CD4-positive, alpha-beta T cell treated with Interferon gamma for 1 hour (primary cell): Measurements from ENCODE around the gene NETO2.
"Not testable (repeated sequence)": the region's sequence is repeated elsewhere in the genome, so short reads cannot be mapped to it uniquely, and the experiment has no call there.

Experiments
- DNase-seq: peaks from one replicate; pipeline ENCODE4 v3.0.0-alpha.2; 2020

NETO2 gene, protein sequence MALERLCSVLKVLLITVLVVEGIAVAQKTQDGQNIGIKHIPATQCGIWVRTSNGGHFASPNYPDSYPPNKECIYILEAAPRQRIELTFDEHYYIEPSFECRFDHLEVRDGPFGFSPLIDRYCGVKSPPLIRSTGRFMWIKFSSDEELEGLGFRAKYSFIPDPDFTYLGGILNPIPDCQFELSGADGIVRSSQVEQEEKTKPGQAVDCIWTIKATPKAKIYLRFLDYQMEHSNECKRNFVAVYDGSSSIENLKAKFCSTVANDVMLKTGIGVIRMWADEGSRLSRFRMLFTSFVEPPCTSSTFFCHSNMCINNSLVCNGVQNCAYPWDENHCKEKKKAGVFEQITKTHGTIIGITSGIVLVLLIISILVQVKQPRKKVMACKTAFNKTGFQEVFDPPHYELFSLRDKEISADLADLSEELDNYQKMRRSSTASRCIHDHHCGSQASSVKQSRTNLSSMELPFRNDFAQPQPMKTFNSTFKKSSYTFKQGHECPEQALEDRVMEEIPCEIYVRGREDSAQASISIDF

GRCh38 chr16:47143677-47144558 lies at the start of gene NETO2:
TSS of gene NETO2 (minus strand) at chr16:47143945. CDS start at chr16:47143612, 333 bp downstream.
- DNase-seq, result peak; percentile 49

- DNase-seq, result no peak
These were observed 38.6 kb upstream of the NETO2 start for GRCh38 chr16:47182318-47182717.

GRCh38 chr16:47181066-47181465 lies 37.3 kb upstream of the NETO2 start:
- not testable (repeated sequence) for DNase-seq

- DNase-seq, result no peak
These were observed 36.3 kb upstream of the NETO2 start for GRCh38 chr16:47180073-47180472.

- no peak for DNase-seq
These were observed 31.4 kb upstream of the NETO2 start for GRCh38 chr16:47175152-47175551.

GRCh38 chr16:47162670-47163420 lies 19.1 kb upstream of the NETO2 start:
- DNase-seq, result no peak

DNA sequence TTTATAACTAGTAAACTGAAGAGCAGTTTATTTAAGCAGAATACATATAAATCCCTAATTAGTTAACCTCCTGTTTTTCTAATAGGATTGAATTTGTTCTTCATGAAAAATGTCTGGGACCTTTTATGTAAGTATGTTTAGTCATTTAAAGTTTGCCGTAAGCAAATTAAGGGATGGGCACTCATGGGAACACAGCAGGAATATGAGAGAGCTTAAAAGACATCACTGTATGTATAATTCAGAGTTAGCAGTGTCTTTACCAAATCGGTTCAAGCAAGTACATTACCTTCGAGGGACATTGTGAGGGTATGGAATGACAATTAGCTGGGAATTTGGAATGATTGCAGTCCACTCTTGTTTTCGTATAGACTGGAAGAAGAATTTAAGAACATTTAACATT lies 17.7 kb upstream of the NETO2 start:
- no peak for DNase-seq

- no peak for DNase-seq
These were observed 16.7 kb upstream of the NETO2 start for GRCh38 chr16:47160422-47160821.

- DNase-seq, result no peak
These were observed 15.2 kb upstream of the NETO2 start for GRCh38 chr16:47158992-47159391.

DNA sequence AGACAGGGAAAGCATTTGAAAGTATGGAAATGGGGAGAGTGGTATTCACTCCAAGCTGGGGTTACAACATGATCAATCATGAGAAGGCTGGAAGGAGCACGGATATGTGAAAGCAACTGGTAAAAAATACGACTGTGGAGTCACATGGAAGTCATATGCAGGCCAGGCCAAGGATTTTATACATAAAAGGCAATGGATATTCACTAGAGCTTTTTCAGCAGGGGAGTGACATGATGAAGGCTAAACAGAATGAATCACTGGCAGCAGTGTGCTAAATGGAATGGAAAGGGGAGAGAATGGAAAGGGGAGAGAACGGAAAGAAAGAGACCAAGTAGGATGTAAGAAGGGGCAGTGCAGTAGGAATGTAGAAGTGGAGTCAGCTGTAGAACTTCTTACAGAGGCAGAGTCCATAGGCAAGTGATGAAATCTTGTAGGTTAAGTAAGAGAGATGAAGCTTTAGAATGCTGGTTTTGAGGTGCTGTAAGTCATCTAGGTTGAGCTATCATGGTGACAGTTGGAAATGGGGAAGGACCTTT lies 13.0 kb upstream of the NETO2 start:
- no peak for DNase-seq

DNA sequence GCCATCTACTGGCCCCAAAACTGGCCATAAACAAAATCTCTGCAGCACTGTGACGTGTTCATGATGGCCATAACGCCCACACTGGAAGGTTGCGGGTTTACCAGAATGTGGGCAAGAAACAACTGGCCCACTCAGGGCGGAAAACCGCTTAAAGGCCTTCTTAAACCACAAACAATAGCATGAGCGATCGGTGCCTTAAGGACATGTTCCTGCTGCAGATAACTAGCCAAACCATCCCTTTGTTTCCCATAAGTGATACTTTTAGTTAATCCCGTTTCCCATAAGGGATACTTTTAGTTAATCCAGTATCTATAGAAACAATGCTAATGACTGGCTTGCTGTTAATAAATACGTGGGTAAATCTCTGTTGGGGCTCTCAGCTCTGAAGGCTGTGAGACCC lies 8.8 kb upstream of the NETO2 start:
- DNase-seq, result not testable (repeated sequence)

DNA sequence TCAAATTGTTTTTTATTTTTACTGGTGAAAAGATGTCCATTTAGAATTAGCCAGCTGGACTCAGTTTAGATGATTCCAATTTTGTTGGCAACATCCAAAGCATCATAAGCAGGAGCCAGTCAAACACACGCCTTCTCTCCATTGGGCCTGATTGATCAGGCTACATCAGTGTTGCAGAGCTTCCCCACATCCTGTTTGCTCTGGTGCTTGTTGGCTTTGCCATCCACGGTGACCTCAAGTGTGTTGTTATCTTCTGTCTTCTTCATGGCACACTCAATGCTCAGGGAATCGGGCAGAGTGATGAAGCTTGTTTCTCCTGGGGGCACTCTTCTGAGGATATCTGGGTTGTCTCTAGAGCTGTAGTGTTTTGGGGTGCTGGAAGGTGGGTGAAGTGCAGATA lies 6.3 kb upstream of the NETO2 start:
- no peak for DNase-seq

DNA sequence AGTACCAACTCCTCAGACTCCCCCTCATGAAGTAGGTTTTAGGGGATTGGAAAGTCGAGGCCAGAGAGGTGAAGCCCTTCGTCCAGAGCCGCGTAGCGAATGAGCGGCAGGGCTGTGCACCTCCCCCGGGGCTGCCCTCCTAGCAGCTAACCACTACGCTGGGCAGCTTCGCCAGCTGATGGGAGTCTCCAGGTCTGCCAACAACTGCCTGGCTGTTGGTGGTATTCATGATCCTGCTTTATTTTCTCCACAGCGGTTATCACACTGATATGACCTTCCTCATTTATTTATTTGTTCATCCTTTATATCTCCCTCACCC lies 773 bp upstream of the NETO2 start:
- DNase-seq, result no peak

DNA sequence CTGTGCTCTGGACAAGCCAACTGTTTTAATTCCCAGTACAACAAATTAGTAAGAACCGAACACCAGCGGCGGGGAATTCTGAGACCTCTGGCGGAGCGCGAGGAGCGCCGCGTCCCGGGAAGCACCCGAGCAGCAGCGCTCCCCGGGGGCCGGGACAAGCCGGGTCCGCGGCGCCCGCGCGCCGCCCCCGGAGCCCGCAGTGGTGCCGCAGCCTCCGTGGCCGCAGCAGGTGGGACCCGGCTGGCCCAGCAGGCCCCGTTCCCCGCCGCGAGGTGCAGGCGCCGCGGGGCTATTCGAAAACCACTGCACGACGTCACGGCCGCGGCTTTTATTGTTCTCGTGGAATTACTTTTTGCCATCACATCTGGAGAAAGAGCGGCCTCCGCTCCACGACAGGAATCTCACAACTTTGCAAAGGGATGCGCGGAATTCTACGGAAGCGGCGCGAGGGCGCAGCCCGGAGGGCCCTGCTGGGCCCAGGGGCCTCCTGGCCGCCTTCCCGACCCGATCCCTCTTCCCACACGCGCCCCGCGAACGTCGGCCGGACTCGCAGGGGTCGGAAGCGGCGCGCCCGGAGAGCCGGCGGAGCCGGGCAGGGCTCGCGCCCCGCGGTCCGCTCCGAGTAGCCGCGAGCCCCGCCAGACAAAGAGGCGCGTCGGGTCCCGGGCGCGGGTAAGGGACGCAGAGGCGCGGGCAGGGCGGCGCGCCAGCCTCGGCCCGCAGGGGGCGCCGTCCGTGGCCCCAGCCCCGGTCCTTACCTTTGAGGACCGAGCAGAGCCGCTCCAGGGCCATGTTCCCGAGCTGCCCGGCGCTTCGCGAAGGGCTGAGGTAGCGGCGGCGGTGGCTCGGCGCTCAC lies 696 bp downstream of the NETO2 start:
- DNase-seq, result peak; percentile 57

GRCh38 chr16:47142486-47142820 lies 1.3 kb downstream of the NETO2 start:
- no peak for DNase-seq

DNA sequence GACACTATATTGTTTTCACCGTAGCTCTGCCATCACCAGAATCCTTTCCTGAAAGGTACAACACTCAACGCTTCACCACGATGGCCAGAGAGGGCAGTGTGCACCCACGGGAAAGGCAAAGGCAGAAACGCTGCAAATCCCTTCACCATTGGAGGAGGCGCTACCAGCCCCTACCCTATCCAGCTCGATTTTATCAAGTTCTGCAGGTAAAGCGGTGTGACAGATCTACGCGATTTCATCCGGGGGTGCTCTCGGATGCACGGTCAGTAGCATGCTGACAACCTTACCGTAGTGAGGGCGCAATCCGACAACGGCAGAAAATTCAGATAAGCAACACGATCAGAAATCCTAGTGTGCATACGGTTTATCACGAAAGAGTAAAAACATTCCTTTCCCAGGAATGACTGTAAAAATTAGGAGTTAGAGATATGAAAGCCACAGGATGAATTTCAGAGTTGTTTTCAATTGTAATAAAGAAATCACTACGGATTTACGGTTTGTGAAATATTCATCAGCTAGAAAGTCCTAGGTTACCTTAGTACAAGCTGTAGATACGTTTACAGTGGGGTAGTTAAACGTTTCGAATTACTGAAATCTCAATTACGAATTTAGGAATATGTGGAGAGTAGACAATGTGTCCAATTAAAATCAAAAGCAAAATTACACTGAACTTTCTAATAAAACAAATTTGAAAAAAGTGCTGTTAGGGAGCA lies 1.8 kb downstream of the NETO2 start:
- DNase-seq, result peak; percentile 82

- no peak for DNase-seq
These were observed 3.1 kb downstream of the NETO2 start for GRCh38 chr16:47140686-47141085.

- no peak for DNase-seq
These were observed 4.1 kb downstream of the NETO2 start for GRCh38 chr16:47139561-47140185.

GRCh38 chr16:47137925-47138324 lies 5.8 kb downstream of the NETO2 start:
- DNase-seq, result not testable (repeated sequence)

DNA sequence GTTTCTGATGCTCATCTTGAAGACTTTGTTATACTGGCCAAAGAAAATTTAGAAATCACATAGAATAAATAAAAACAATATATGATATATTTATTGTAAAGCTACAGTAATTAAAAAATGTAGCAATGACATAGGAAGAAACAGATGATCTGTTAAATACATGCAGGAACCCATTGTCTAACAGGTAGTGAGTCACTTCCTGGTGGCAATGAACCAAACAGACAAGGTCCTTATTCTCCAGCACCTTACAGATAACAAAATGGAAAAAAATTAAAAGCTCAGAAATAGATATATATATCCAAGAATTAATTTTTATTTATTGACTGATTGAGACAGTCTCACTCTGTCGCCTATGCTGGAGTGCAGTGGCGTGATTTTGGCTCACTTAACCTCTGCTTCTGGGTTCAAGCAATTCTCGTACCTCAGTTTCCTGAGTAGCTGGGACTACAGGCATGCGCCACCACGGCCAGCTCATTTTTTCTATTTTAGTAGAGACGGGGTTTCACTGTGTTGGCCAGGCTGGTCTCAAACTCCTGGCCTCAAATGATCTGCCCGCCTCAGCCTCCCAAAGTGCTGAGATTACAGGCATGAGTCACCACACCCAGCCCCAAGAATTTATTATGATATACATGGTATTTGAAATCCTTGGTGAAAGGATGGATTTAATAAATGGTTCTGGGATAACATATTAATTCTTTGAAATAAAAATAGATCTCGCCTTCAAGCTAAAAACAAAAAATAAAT lies 7.5 kb downstream of the NETO2 start:
- no peak for DNase-seq
